Caco-2 (cell line): ENCODE data around the gene ARMC5. TPM values are rescaled to one million over a fixed set of nuclear protein-coding genes. Genes with fewer than 3 reads are reported as not detected.

ENCODE experiments used
- BruUV-seq: library from RNA; stranded (reverse); fragments of 400-500 nt; replicated peaks from 2 replicates; lab custom pipeline; 2021; lab: Mats Ljungman, UMichigan
- CTCF ChIA-PET: fragments of 300-600 bp; sonication (Branson Sonifier 250); formaldehyde crosslinking; loops from one replicate; lab custom pipeline; 2022; ENCODE audit warnings: antibody characterized with exemption; lab: Charles Lee
- POLR2A ChIA-PET: fragments of 300-600 bp; sonication (Branson Sonifier 250); formaldehyde crosslinking; loops from one replicate; lab custom pipeline; 2022; ENCODE audit warnings: antibody characterized with exemption; lab: Charles Lee
- DNase-seq, 2 experiments: peaks; one replicate each; pipeline versions ENCODE4 v3.0.0 to v3.0.0-alpha.2; 2020 to 2022
- H3K27me3 ChIP-seq: replicated peaks from 2 replicates; pipeline ENCODE4 v1.6.0; 2011; ENCODE audit warnings: low read length; ENCODE audit not compliant: control insufficient read depth, insufficient read depth
- H3K36me3 ChIP-seq: 2 replicates; pipeline ENCODE4 v1.5.1; 2011; ENCODE audit warnings: low read length; ENCODE audit not compliant: control insufficient read depth, insufficient read depth
- H3K4me1 ChIP-seq: fragments of 250-450 bp; sonication (Bioruptor Pico); 2 replicates; pipeline ENCODE4 v1.5.1; 2020; ENCODE audit warnings: mild to moderate bottlenecking
- H3K4me3 ChIP-seq: 2 replicates; pipeline ENCODE4 v1.5.1; 2011; ENCODE audit warnings: low read depth, mild to moderate bottlenecking, control low read depth, low read length
- H3K9me3 ChIP-seq: fragments of 250-450 bp; sonication (Bioruptor Pico); 2 replicates; pipeline ENCODE4 v1.5.1; 2020; ENCODE audit warnings: mild to moderate bottlenecking, moderate library complexity
- H3K27ac Mint-ChIP-seq: one replicate; pipeline ENCODE4 v1.8.0; 2022; ENCODE audit warnings: mixed read lengths; ENCODE audit not compliant: unreplicated experiment
- H3K27me3 Mint-ChIP-seq: one replicate; pipeline ENCODE4 v1.8.0; 2022; ENCODE audit warnings: mixed read lengths; ENCODE audit not compliant: insufficient read depth, unreplicated experiment
- H3K36me3 Mint-ChIP-seq: one replicate; pipeline ENCODE4 v1.8.0; 2022; ENCODE audit warnings: mild to moderate bottlenecking, mixed read lengths; ENCODE audit not compliant: insufficient read depth, unreplicated experiment
- H3K4me1 Mint-ChIP-seq: one replicate; pipeline ENCODE4 v1.8.0; 2022; ENCODE audit warnings: low read depth, mixed read lengths; ENCODE audit not compliant: unreplicated experiment
- H3K4me3 Mint-ChIP-seq: one replicate; pipeline ENCODE4 v1.8.0; 2022; ENCODE audit warnings: mild to moderate bottlenecking, moderate library complexity, mixed read lengths; ENCODE audit not compliant: unreplicated experiment
- H3K9me3 Mint-ChIP-seq: one replicate; pipeline ENCODE4 v1.8.0; 2022; ENCODE audit warnings: mixed read lengths; ENCODE audit not compliant: unreplicated experiment
- CTCF ChIP-seq, 2 experiments: fragments of 200-600 bp in 1 of 2; IDR thresholded peaks; 1 replicate in 1 of 2; 2 replicates in 1 of 2; pipeline versions ENCODE4 v1.5.1 to v1.8.0; 2011 to 2022; ENCODE audit warnings: antibody characterized with exemption in 1 of 2, control low read depth in 1 of 2, inconsistent platforms in 1 of 2, low read depth in 1 of 2, low read length in 1 of 2, mild to moderate bottlenecking in 1 of 2, moderate library complexity in 1 of 2; ENCODE audit not compliant: insufficient read depth in 1 of 2, severe bottlenecking in 1 of 2, unreplicated experiment in 1 of 2
- intact Hi-C: fragments of 100-400 bp; cut with micrococcal nuclease; formaldehyde crosslinking; loops from one replicate; pipeline ENCODE4 v1.10.0; 2022; ENCODE audit not compliant: unreplicated experiment
- total RNA-seq: library from RNA; stranded (reverse); gene quantifications from 2 replicates; pipeline ENCODE4 v1.2.3, GENCODE V29; 2022

The ARMC5 gene
- total RNA-seq, 1 experiment from 2014 or later = 10.2 TPM

- DNase-seq = no peak
- Histone ChIP-seq H3K36me3 (no peaks in the 10 kb centered on the region), H3K4me3 (no peak within 1 kb of the TSS), H3K9me3 (no peaks in the 10 kb centered on the region), H3K27me3 (no peaks in the 10 kb centered on the region), H3K4me1 (no peaks in the 10 kb centered on the region)
- TF ChIP-seq CTCF (IDR thresholded peaks at IDR 0.05; ENCODE audit: insufficient read depth in 1 of 2, low read depth in 1 of 2, low read length in 1 of 2, severe bottlenecking in 1 of 2, unreplicated experiment in 1 of 2) = no peak
- intact Hi-C loops = loop anchor here (2.0 kb wide), 1 partner anchor 15 kb away; the partner anchor contains the start of gene ZNF843
- Mint-ChIP-seq H3K27ac (no peak within 1 kb of the TSS), H3K4me3 (no peak within 1 kb of the TSS), H3K36me3 (no peaks in the 10 kb centered on the region), H3K27me3 (peaks cover 8% of the 10 kb centered on the region), H3K4me1 (no peaks in the 10 kb centered on the region), H3K9me3 (no peaks in the 10 kb centered on the region)
- BruUV-seq = no TSS peak
- ChIA-PET CTCF (no interaction called here), POLR2A (no interaction called here)
Measured at GRCh38 chr16:31428279-31428597, 31.1 kb upstream of the ARMC5 start, which contains the start of gene COX6A2. TSS of gene COX6A2 (minus strand) at chr16:31428360. CDS start at chr16:31428325, 35 bp downstream.

GRCh38 chr16:31428638-31429247 lies 30.6 kb upstream of the ARMC5 start:
- Histone ChIP-seq H3K4me1 (no peaks in the 10 kb centered on the region), H3K27me3 (no peaks in the 10 kb centered on the region), H3K4me3 (no peak overlapping the region), H3K9me3 (no peaks in the 10 kb centered on the region), H3K36me3 (no peaks in the 10 kb centered on the region)
- H3K27ac Mint-ChIP-seq = no peak overlapping the region
- no peaks in the 10 kb centered on the region for H3K9me3 Mint-ChIP-seq
- POLR2A ChIA-PET = no interaction called here
- no peaks in the 10 kb centered on the region for H3K36me3 Mint-ChIP-seq
- H3K27me3 Mint-ChIP-seq = peaks cover 8% of the 10 kb centered on the region
- no TSS peak for BruUV-seq
- intact Hi-C loops = loop anchor here (2.0 kb wide), 1 partner anchor 14 kb away; the partner anchor contains the start of gene ZNF843
- CTCF ChIA-PET = no interaction called here
- no peak for DNase-seq
- no peak for TF ChIP-seq CTCF (IDR thresholded peaks at IDR 0.05; ENCODE audit: insufficient read depth in 1 of 2, low read depth in 1 of 2, low read length in 1 of 2, severe bottlenecking in 1 of 2, unreplicated experiment in 1 of 2)
- H3K4me3 Mint-ChIP-seq = no peak overlapping the region
- no peaks in the 10 kb centered on the region for H3K4me1 Mint-ChIP-seq

- no peak for TF ChIP-seq CTCF (IDR thresholded peaks at IDR 0.05; ENCODE audit: insufficient read depth in 1 of 2, low read depth in 1 of 2, low read length in 1 of 2, severe bottlenecking in 1 of 2, unreplicated experiment in 1 of 2)
- POLR2A ChIA-PET = no interaction called here
- no peaks in the 10 kb centered on the region for H3K4me1 Mint-ChIP-seq
- H3K9me3 ChIP-seq = no peaks in the 10 kb centered on the region
- no peak overlapping the region for H3K27ac Mint-ChIP-seq
- no peaks in the 10 kb centered on the region for H3K4me1 ChIP-seq
- no peaks in the 10 kb centered on the region for H3K27me3 ChIP-seq
- H3K4me3 Mint-ChIP-seq = no peak overlapping the region
- peaks cover 4% of the 10 kb centered on the region for H3K27me3 Mint-ChIP-seq
- H3K4me3 ChIP-seq = no peak overlapping the region
- H3K36me3 Mint-ChIP-seq = no peaks in the 10 kb centered on the region
- no TSS peak for BruUV-seq
- DNase-seq = no peak
- CTCF ChIA-PET = interaction anchor here (1.2 kb wide), 1 partner anchor 29 kb away, joined by 3 read pairs; no protein-coding TSS in a partner anchor
- H3K36me3 ChIP-seq = no peaks in the 10 kb centered on the region
- intact Hi-C loops = loop anchor here (2.0 kb wide), 1 partner anchor 13 kb away; the partner anchor contains the start of gene ZNF843
- no peaks in the 10 kb centered on the region for H3K9me3 Mint-ChIP-seq
Measured at GRCh38 chr16:31429314-31429713, 30.0 kb upstream of the ARMC5 start.
